PC-3 (cell line): ENCODE measurements around the gene CPSF4L. TPM values are rescaled to one million over a fixed set of nuclear protein-coding genes. Genes with fewer than 3 reads are reported as not detected.

Experiments
- ATAC-seq: fragments of 200-7000 bp; cut with Tn5 transposase; 2 replicates; pipeline ENCODE4 v1.9.1; 2020; ENCODE audit warnings: mild to moderate bottlenecking, moderate library complexity
- BruUV-seq: library from RNA; stranded (reverse); fragments of 400-500 nt; replicated peaks from 2 replicates; lab custom pipeline; 2021; lab: Mats Ljungman, UMichigan
- CTCF ChIA-PET: fragments of 300-600 bp; sonication (Branson Sonifier 250); formaldehyde crosslinking; loops from one replicate; lab custom pipeline; 2022; ENCODE audit warnings: antibody characterized with exemption; lab: Charles Lee
- POLR2A ChIA-PET: fragments of 300-600 bp; sonication (Branson Sonifier 250); formaldehyde crosslinking; loops from one replicate; lab custom pipeline; 2022; ENCODE audit warnings: antibody characterized with exemption; ENCODE audit not compliant: unreplicated experiment; lab: Charles Lee
- DNase-seq: peaks from one replicate; pipeline ENCODE4 v3.0.0-alpha.2; 2015
- H2AFZ ChIP-seq: fragments of 300-600 bp; sonication (generic); 2 replicates; pipeline ENCODE4 v1.6.0; 2016; ENCODE audit warnings: antibody characterized with exemption, low read length
- H3F3A ChIP-seq: fragments of 300-600 bp; sonication (generic); one replicate; pipeline ENCODE4 v1.6.0; 2017; ENCODE audit warnings: antibody characterized with exemption, low read length, control low read depth, mild to moderate bottlenecking; ENCODE audit not compliant: unreplicated experiment
- H3K27ac ChIP-seq: fragments of 300-600 bp; sonication (generic); 2 replicates; pipeline ENCODE4 v1.5.1; 2016; ENCODE audit warnings: mild to moderate bottlenecking, low read length
- H3K27me3 ChIP-seq: fragments of 300-600 bp; sonication (generic); 2 replicates; pipeline ENCODE4 v1.6.1; 2016; ENCODE audit warnings: low read length, mixed read lengths
- H3K36me3 ChIP-seq: fragments of 300-600 bp; sonication (generic); 2 replicates; pipeline ENCODE4 v1.6.1; 2016; ENCODE audit warnings: low read depth, mixed run types, low read length, mixed read lengths
- H3K4me1 ChIP-seq: fragments of 300-600 bp; sonication (generic); 2 replicates; pipeline ENCODE4 v1.5.1; 2016; ENCODE audit warnings: low read length; ENCODE audit not compliant: insufficient read depth
- H3K4me2 ChIP-seq: fragments of 300-600 bp; sonication (generic); 2 replicates; pipeline ENCODE4 v1.6.0; 2016; ENCODE audit warnings: low read length
- H3K4me3 ChIP-seq: fragments of 300-600 bp; sonication (generic); 2 replicates; pipeline ENCODE4 v1.5.1; 2016; ENCODE audit warnings: mild to moderate bottlenecking, low read length, mixed read lengths
- H3K79me2 ChIP-seq: fragments of 300-600 bp; sonication (generic); 2 replicates; pipeline ENCODE4 v1.6.1; 2017; ENCODE audit warnings: low read length, mixed read lengths
- H3K9ac ChIP-seq: fragments of 300-600 bp; sonication (generic); 2 replicates; pipeline ENCODE4 v1.6.0; 2016; ENCODE audit warnings: mild to moderate bottlenecking, low read length
- H3K9me2 ChIP-seq: fragments of 300-600 bp; sonication (generic); replicated peaks from 2 replicates; pipeline ENCODE4 v1.6.1; 2016; ENCODE audit warnings: mixed run types, low read length, mixed read lengths
- H3K9me3 ChIP-seq: fragments of 300-600 bp; sonication (generic); 2 replicates; pipeline ENCODE4 v1.6.1; 2016; ENCODE audit warnings: low read length, mixed read lengths
- H4K20me1 ChIP-seq: fragments of 300-600 bp; sonication (generic); 2 replicates; pipeline ENCODE4 v1.6.1; 2016; ENCODE audit warnings: low read length, mixed read lengths
- EZH2 ChIP-seq: fragments of 300-600 bp; sonication (generic); IDR thresholded peaks from one replicate; pipeline ENCODE4 v1.6.1; 2017; ENCODE audit warnings: antibody characterized with exemption, mild to moderate bottlenecking, low read length; ENCODE audit not compliant: unreplicated experiment
- EZH2phosphoT487 ChIP-seq: fragments of 300-600 bp; sonication (generic); IDR thresholded peaks from 2 replicates; pipeline ENCODE4 v1.6.1; 2018; ENCODE audit warnings: mild to moderate bottlenecking, antibody characterized with exemption, low read length, borderline replicate concordance
- intact Hi-C: fragments of 100-400 bp; cut with micrococcal nuclease; formaldehyde crosslinking; loops from 2 replicates; pipeline ENCODE4 v1.9.0; 2023
- total RNA-seq: library from RNA; depleted of rRNA; stranded (reverse); fragments of >200 nt; gene quantifications from 2 replicates; pipeline ENCODE4 v1.2.3, GENCODE V29; 2014
- TF ChIP-seq, protein P1 (sequence below): fragments of 300-600 bp; sonication (generic); conservative IDR thresholded peaks from 2 replicates; pipeline ENCODE4 v1.5.1; 2017; ENCODE audit warnings: antibody characterized with exemption, low read depth, mild to moderate bottlenecking, low read length

The CPSF4L gene
- total RNA-seq, 1 experiment from 2014 or later: not detected

DNA sequence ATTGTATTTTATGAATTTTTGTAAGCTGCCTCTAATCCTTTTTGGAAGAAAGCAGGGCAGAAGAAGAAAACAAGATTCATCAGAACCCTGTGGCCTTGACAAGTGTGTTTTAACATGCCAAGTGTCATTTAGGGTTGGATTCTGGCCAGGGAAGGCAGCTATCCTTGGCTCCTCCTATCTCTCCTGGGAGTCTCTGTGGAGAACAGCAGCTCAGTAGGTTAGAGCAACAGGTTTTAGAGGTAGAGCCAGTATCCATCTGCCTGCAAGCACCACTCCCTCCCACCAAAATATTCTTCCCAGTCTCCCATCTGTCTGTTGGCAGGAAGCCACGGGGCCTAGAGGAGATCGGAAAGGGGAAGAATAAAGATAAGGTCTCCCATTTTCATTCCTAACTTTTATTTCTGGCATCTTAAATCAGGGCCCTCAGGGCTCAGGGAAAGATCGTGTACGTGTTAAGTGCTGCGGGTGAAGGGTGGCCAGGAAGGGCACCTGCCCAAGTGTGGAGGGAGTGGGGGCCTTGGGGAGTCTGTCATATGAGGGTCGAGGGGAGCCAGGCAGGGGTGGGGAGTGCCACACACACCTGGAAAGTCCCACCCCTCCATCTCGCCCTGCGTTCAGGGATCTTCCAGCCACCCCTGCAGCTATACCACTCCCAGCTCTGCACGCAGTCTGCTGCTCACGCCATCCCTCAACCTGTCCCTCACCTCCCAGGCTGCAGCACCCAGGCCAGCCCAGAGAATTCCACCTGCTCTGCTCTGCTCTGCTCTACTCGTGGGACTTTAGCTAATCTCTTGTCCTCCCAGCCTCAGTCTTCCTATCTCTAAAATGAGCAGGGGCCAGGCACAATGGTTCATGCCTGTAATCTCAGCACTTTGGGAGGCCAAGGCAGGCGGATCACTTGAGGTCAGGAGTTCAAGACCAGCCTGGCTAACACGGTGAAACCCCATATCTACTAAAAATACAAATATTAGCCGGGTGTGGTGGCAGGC lies 17.1 kb upstream of the CPSF4L start:
- H3K27me3 ChIP-seq: no peaks in the 10 kb centered on the region
- H3F3A ChIP-seq: no peaks in the 10 kb centered on the region
- intact Hi-C loops: no loop called here
- H3K4me2 ChIP-seq: no peak overlapping the region
- H3K36me3 ChIP-seq: no peaks in the 10 kb centered on the region; the same call in 1 of the 2 replicates
- no peak overlapping the region for H3K4me3 ChIP-seq
- ATAC-seq (peak; percentile 52), DNase-seq (peak; percentile 27)
- H3K9me2 ChIP-seq: no peaks in the 10 kb centered on the region
- H3K79me2 ChIP-seq: no peaks in the 10 kb centered on the region
- POLR2A ChIA-PET: no interaction called here
- TF ChIP-seq, protein P1, sequence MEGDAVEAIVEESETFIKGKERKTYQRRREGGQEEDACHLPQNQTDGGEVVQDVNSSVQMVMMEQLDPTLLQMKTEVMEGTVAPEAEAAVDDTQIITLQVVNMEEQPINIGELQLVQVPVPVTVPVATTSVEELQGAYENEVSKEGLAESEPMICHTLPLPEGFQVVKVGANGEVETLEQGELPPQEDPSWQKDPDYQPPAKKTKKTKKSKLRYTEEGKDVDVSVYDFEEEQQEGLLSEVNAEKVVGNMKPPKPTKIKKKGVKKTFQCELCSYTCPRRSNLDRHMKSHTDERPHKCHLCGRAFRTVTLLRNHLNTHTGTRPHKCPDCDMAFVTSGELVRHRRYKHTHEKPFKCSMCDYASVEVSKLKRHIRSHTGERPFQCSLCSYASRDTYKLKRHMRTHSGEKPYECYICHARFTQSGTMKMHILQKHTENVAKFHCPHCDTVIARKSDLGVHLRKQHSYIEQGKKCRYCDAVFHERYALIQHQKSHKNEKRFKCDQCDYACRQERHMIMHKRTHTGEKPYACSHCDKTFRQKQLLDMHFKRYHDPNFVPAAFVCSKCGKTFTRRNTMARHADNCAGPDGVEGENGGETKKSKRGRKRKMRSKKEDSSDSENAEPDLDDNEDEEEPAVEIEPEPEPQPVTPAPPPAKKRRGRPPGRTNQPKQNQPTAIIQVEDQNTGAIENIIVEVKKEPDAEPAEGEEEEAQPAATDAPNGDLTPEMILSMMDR: no peak
- TF ChIP-seq EZH2 (no peak), EZH2phosphoT487 (no peak)
- CTCF ChIA-PET: interaction anchor here (0.6 kb wide), 1 partner anchor 686 kb away, joined by 3 read pairs; no protein-coding TSS in a partner anchor
- no peaks in the 10 kb centered on the region for H3K4me1 ChIP-seq
- H3K9me3 ChIP-seq: no peaks in the 10 kb centered on the region
- H4K20me1 ChIP-seq: no peaks in the 10 kb centered on the region
- H2AFZ ChIP-seq: no peak overlapping the region
- H3K27ac ChIP-seq: no peak overlapping the region
- no peak overlapping the region for H3K9ac ChIP-seq
- TSS peak; percentile 4 for BruUV-seq

DNA sequence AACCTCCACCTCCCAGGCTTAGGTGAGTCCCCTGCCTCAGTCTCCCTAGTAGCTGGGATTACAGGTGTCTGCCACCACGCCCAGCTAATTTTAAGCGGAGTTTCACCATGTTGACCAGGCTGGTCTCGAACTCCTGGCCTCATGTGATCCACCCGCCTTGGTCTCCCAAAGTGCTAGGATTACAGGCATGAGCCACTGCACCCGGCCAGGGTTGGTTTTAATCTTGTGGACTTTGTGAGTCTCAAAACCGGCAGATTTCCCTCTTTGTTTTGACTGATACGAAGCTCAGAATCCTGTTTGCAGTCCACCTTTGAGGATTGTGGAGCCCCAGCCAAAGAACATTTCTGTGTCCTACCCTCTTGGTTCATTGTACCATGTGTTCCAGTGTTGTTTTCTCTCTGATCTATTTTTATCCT lies 16.4 kb upstream of the CPSF4L start:
- POLR2A ChIA-PET: interaction anchor here (0.6 kb wide), 1 partner anchor 26 kb away, joined by 4 read pairs; no protein-coding TSS in a partner anchor
- intact Hi-C loops: no loop called here
- no TSS peak for BruUV-seq
- TF ChIP-seq EZH2: no peak
- TF ChIP-seq, protein P1: no peak
- no peak for TF ChIP-seq EZH2phosphoT487
- H3K27ac ChIP-seq: no peak overlapping the region
- H2AFZ ChIP-seq: no peak overlapping the region
- no peak overlapping the region for H3K9ac ChIP-seq
- H3K4me1 ChIP-seq: no peaks in the 10 kb centered on the region
- no peak for ATAC-seq
- H3K9me3 ChIP-seq: no peaks in the 10 kb centered on the region
- H3K4me2 ChIP-seq: no peak overlapping the region
- no peak overlapping the region for H3K4me3 ChIP-seq
- DNase-seq: no peak
- CTCF ChIA-PET: no interaction called here
- H3K36me3 ChIP-seq: no peaks in the 10 kb centered on the region
- no peaks in the 10 kb centered on the region for H3K27me3 ChIP-seq
- no peaks in the 10 kb centered on the region for H3K9me2 ChIP-seq
- H3K79me2 ChIP-seq: no peaks in the 10 kb centered on the region
- H4K20me1 ChIP-seq: no peaks in the 10 kb centered on the region
- H3F3A ChIP-seq: no peaks in the 10 kb centered on the region
